Smooth muscle cell (in vitro differentiated cells): ENCODE data around the gene NCAPD3. TPM values are rescaled to one million over a fixed set of nuclear protein-coding genes. Genes with fewer than 3 reads are reported as not detected.

Source experiments
- DNase-seq: peaks from one replicate; lab custom pipeline; 2025; ENCODE audit not compliant: unreplicated experiment; lab: John Stamatoyannopoulos, UW
- H2AFZ ChIP-seq: fragments of 200-600 bp; sonication (generic); 2 replicates; pipeline ENCODE4 v1.6.0; 2016; ENCODE audit warnings: antibody characterized with exemption, low read depth, mild to moderate bottlenecking
- H3F3A ChIP-seq: fragments of 200-600 bp; sonication (generic); 2 replicates; pipeline ENCODE4 v1.6.0; 2017; ENCODE audit warnings: antibody characterized with exemption, low read depth
- H3K27ac ChIP-seq: fragments of 200-600 bp; sonication (generic); 2 replicates; pipeline ENCODE4 v1.5.1; 2016; ENCODE audit warnings: low read depth, mild to moderate bottlenecking
- H3K27me3 ChIP-seq: fragments of 200-600 bp; sonication (generic); 2 replicates; pipeline ENCODE4 v1.6.1; 2016; ENCODE audit warnings: low read depth, mild to moderate bottlenecking
- H3K36me3 ChIP-seq: fragments of 200-600 bp; sonication (generic); 2 replicates; pipeline ENCODE4 v1.5.1; 2016; ENCODE audit warnings: low read depth
- H3K4me1 ChIP-seq: fragments of 200-600 bp; sonication (generic); 2 replicates; pipeline ENCODE4 v1.5.1; 2016; ENCODE audit warnings: low read depth
- H3K4me2 ChIP-seq: fragments of 200-600 bp; sonication (generic); 2 replicates; pipeline ENCODE4 v1.6.0; 2016; ENCODE audit warnings: mild to moderate bottlenecking
- H3K4me3 ChIP-seq: fragments of 200-600 bp; sonication (generic); 2 replicates; pipeline ENCODE4 v1.5.1; 2016; ENCODE audit warnings: mild to moderate bottlenecking
- H3K79me2 ChIP-seq: fragments of 200-600 bp; sonication (generic); 2 replicates; pipeline ENCODE4 v1.6.0; 2016; ENCODE audit warnings: low read depth, mild to moderate bottlenecking
- H3K9ac ChIP-seq: fragments of 200-600 bp; sonication (generic); 2 replicates; pipeline ENCODE4 v1.6.0; 2016; ENCODE audit warnings: low read depth
- H3K9me3 ChIP-seq: fragments of 200-600 bp; sonication (generic); replicated peaks from 2 replicates; pipeline ENCODE4 v1.5.1; 2016; ENCODE audit warnings: low read depth
- H4K20me1 ChIP-seq: fragments of 200-600 bp; sonication (generic); 2 replicates; pipeline ENCODE4 v1.6.0; 2016; ENCODE audit warnings: low read depth
- CTCF ChIP-seq: fragments of 200-600 bp; sonication (generic); IDR thresholded peaks from 2 replicates; pipeline ENCODE4 v1.5.1; 2017; ENCODE audit warnings: borderline replicate concordance, mild to moderate bottlenecking, antibody characterized with exemption; ENCODE audit not compliant: insufficient read depth, poor library complexity, severe bottlenecking
- WGBS: methylation state at CpG from one replicate; pipeline ENCODE4 v1.1.7; 2016; ENCODE audit warnings: low lambda C conversion rate; 5-methylcytosine and 5-hydroxymethylcytosine counted together
- polyA plus RNA-seq: library from polyadenylated mRNA; unstranded; fragments of >200 nt; fragmentation: Nextera tagmentation; extraction: Ambion mirVana; gene quantifications from 2 replicates; pipeline ENCODE4 v1.2.1, GENCODE V29; 2016
- total RNA-seq: library from RNA; depleted of rRNA; stranded (reverse); fragments of >200 nt; gene quantifications from 2 replicates; pipeline ENCODE4 v1.2.3, GENCODE V29; 2014

Gene NCAPD3
- total and polyA plus RNA-seq, 2 experiments from 2014 or later = 6.6 to 11.0 TPM

- Histone ChIP-seq H3F3A (no peaks in the 10 kb centered on the region), H3K4me3 (no peak overlapping the region), H3K36me3 (peaks cover 10% of the 10 kb centered on the region), H3K4me1 (no peaks in the 10 kb centered on the region), H3K9ac (no peak overlapping the region), H2AFZ (no peak overlapping the region), H3K27ac (no peak overlapping the region), H3K4me2 (no peak overlapping the region), H3K9me3 (no peaks in the 10 kb centered on the region), H3K27me3 (no peaks in the 10 kb centered on the region), H3K79me2 (no peaks in the 10 kb centered on the region), H4K20me1 (peaks cover 9% of the 10 kb centered on the region)
- no peak for TF ChIP-seq CTCF
- DNase-seq = no peak
- 89% methylated on average over 9 of the region's 9 CpGs for whole genome bisulfite sequencing
These were observed 18.6 kb upstream of the NCAPD3 start for GRCh38 chr11:134242376-134242775.

GRCh38 chr11:134240592-134240991 lies 16.8 kb upstream of the NCAPD3 start:
- Histone ChIP-seq H3K9ac (no peak overlapping the region), H3K4me2 (no peak overlapping the region), H3K36me3 (peaks cover 10% of the 10 kb centered on the region), H2AFZ (no peak overlapping the region), H3K79me2 (no peaks in the 10 kb centered on the region), H3K9me3 (no peaks in the 10 kb centered on the region), H3K4me3 (no peak overlapping the region), H3K27ac (no peak overlapping the region), H3K27me3 (no peaks in the 10 kb centered on the region), H3K4me1 (no peaks in the 10 kb centered on the region), H3F3A (no peaks in the 10 kb centered on the region), H4K20me1 (peaks cover 13% of the 10 kb centered on the region)
- WGBS = 76% methylated on average over 6 of the region's 6 CpGs
- no peak for TF ChIP-seq CTCF
- DNase-seq = no peak

GRCh38 chr11:134238956-134239355 lies 15.2 kb upstream of the NCAPD3 start:
- no peaks in the 10 kb centered on the region for H3K27me3 ChIP-seq
- peaks cover 25% of the 10 kb centered on the region for H4K20me1 ChIP-seq
- H3K4me3 ChIP-seq = no peak overlapping the region
- H3K9ac ChIP-seq = no peak overlapping the region
- no peak overlapping the region for H2AFZ ChIP-seq
- H3K4me1 ChIP-seq = no peaks in the 10 kb centered on the region
- no peaks in the 10 kb centered on the region for H3K9me3 ChIP-seq
- peaks cover 6% of the 10 kb centered on the region for H3K36me3 ChIP-seq
- peaks cover 4% of the 10 kb centered on the region for H3K79me2 ChIP-seq
- no peak for TF ChIP-seq CTCF
- DNase-seq = no peak
- H3K4me2 ChIP-seq = no peak overlapping the region
- no peak overlapping the region for H3K27ac ChIP-seq
- H3F3A ChIP-seq = no peaks in the 10 kb centered on the region
- 95% methylated on average over 5 of the region's 5 CpGs for WGBS

GRCh38 chr11:134237557-134237922 lies 13.8 kb upstream of the NCAPD3 start:
- no peaks in the 10 kb centered on the region for H3K36me3 ChIP-seq

More at GRCh38 chr11:134237557-134237922, 13.8 kb upstream of the NCAPD3 start:
- no peaks in the 10 kb centered on the region for H3K27me3 ChIP-seq
- peaks cover 39% of the 10 kb centered on the region for H4K20me1 ChIP-seq
- no peak overlapping the region for H3K4me2 ChIP-seq
- H3F3A ChIP-seq = no peaks in the 10 kb centered on the region
- no peaks in the 10 kb centered on the region for H3K4me1 ChIP-seq
- H3K9ac ChIP-seq = no peak overlapping the region
- H3K27ac ChIP-seq = no peak overlapping the region
- TF ChIP-seq CTCF = no peak
- H3K79me2 ChIP-seq = peaks cover 11% of the 10 kb centered on the region
- no peak overlapping the region for H2AFZ ChIP-seq
- DNase-seq = no peak
- no peak overlapping the region for H3K4me3 ChIP-seq
- 68% methylated on average over 11 of the region's 11 CpGs for WGBS
- no peaks in the 10 kb centered on the region for H3K9me3 ChIP-seq
